Islet of Langerhans (tissue), 1 donor: Measurements from ENCODE around the gene AMZ2.

Experiments
- FAIRE-seq: peaks from one replicate; lab custom pipeline; 2011; peaks lifted over from hg19 to GRCh38; lab: Jason Lieb, UNC

Gene AMZ2

DNA sequence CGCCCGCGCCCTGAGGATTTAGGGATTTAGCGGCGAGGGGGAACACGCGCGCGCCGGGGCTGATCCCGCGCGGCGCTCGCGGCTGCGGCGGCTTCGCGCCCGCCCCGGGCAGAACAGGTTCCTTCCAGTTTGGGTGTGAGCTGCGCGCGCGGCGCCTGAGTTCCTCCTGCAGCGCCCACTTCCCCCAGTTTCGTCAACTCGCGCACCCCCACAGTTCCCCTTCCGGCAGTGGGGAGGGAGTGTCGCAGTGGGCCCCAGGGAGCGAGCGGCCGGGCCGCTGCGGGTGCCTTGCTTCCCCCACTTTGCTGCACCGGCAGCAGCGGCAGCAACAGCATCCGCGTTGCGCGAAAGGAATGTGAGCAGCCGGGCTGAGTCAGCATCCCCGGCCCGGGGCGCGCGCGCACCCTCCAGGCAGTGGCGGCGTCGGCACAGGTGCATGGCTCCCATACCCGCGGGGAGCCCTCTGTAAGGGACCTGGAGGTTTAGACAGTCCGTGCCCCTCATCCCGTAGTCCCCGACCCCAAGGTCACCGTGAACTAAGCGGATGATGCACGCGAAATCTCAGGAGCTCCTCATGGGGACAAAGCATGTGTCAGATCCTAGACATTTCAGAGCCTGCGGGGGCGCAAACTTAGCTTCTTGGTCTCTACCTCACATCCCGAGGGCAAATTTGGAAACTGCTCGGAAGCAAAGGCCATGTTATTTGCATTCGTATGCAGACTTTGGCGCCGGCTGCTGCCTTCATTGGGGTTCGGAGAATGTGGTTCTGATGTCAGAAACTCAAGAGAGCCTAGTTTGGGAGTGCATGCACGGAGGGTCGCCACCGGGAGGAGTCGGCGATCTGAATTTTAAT lies 44.2 kb downstream of the AMZ2 start:
- no peak for FAIRE-seq

DNA sequence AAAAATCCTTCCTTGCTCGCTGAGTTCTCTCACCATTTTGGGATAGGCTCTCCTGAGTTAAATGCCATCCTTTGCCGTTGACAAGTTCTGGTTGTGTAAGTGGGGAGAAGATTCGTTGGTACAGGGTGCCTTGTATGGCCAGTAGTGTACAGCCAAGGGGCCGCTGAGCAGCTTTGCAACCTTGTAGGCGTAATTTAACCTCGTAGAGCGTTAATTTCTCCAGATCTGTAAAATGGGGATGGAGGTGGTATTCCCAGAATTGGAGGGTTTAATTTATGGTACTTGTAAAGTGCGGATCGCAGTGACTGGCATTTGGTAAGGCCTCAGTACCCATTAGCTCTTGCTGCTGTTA lies 44.8 kb downstream of the AMZ2 start:
- no peak for FAIRE-seq

DNA sequence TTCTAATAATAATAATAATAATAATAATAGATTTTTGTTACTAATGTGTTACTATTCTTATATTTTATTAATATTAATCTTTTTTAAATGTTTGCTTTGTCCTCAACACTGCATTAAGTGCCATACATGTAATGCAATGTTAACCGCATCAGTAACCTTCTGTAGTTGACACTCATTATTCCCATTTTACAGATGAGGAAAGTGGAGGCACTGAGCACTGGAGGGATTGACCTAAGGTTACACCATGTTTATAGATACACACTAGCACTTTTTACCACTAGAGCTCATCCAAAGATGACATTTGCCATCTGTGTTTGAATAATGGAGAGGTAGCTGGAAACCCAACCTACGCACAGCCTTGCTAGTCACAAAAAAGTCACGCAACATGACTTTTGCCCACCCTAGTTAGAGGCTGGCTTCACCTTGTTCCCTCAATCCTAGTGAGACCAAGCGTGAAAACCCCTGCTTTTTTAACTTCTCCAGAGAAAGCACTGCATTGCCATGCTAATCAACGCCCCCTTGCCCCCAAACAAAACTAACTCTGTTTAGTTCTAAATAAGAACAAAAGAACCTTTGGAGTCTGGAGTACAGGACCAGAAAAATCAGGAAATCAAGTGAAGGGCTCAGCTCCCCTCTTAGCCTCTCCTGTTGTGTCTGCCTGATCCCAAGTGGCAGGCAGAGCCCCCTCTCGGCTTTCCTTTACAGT lies 45.8 kb downstream of the AMZ2 start:
- FAIRE-seq, result no peak

DNA sequence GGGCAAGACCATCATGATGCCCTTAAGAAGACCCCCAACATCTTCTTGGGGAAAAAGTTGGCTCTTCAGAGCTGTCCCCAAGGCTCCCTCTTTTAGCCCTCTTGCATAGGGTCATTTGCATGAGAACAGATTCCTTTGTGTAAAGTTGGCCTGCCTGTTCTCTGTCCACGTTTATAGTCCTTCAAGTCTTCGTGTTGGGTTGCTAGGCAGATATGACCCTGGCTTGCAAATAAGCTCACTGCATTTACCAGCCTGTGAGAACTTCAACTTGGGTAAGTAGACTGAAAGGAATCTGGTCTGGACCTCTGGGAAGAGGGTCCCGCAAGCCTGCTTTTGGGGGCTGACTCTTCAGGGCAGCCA lies 46.3 kb downstream of the AMZ2 start:
- FAIRE-seq, result no peak

DNA sequence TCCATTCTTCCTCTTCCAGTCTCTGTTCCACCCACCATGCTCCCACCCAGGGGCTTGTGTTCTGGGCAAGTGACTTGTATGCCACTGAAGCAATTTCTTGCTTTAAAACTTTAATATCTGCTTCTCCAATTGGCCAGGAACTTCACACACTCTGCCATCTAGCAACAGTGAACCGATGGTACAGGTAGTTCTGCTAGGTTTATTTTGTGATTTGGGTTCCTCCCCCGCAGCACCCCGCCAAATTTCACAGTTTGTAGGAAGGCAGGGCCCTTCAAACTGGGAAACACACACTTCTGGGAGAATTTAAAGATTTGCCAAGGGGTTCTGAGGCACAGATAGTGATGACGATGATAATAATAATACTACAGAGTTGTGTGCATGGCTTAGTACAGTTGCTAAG lies 46.8 kb downstream of the AMZ2 start:
- FAIRE-seq, result no peak

DNA sequence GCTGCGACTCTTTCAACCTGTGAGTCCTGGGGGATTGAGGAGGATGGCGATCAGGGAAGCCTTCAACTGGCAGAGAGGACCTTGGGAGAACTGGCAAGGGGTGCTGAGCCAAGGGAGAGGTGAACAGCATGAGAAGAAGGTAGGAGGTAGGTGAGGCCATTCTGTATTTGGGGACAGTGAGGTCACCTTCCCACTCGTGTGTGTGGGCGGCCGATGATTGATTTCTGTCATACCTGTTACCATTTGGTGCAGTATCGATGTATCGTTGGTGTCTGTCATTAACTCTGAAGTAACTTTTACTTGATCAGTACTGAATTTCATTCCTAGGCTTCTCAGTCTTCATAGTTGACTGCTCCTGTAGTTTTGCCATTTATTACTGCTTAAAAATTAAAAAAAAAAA lies 47.2 kb downstream of the AMZ2 start:
- FAIRE-seq, result no peak

DNA sequence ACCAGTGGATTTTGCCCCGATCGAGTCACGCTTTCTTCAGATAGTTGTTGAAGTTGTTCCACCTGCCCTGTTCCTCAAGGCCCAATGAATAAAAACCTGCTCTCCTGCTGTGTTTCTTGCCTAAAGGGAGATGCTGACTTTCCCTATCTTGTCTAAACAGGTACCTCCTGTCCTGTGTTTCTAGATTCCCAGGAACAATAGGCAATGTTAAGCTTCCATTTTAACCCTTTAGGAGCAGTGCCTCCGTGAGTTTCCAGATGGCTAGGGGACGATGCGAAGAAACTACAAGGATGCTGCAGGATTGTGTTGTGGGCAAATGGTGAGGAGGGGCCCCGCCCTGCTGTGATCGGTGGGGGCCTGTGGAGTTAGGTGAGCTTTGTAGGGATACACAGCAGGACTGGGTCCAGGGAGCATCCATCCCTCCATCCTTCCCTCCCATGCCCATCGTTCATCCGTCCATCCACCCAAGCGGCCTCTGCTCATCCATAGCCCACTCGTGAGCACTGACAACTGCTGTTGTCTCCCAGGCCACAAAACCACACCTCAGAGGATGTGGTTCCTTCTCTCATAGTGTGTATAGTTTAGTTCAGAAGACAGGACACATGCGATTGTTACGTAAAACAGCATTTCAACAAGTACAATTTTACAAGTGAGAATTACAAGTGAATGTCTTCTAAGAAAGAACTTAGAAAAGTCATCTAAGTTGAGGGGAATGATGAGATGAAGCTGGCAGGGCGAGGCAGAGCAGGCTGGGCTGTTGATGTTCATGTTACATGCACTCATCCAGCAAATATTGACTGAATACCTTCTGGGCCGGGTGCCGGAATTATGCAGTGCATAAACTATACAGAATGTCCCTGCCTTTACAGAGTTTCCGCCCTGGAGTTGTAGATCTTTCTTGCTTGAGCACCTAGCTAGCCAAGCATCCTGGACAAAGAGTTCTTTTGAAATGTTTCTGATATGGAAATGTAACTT lies 48.7 kb downstream of the AMZ2 start:
- FAIRE-seq, result no peak

DNA sequence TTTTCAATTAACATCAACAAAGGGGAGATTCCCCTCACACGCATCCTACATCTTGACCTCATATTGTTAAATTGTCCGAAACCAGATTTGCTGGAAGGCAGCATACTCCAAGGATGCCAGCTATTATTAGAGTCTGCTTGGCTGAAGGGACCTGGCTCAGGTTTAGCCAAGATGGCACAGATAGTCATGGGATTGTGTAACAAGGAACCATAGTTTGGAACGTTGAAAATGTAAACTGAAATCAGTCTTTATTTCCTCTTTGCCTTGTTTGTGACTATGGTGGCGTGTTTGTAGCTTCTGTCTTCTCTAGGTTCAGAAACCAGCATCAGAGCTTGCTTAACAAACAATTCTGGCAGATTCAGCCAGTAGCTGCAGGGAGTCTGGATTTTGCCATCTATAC lies 49.4 kb downstream of the AMZ2 start:
- no peak for FAIRE-seq

DNA sequence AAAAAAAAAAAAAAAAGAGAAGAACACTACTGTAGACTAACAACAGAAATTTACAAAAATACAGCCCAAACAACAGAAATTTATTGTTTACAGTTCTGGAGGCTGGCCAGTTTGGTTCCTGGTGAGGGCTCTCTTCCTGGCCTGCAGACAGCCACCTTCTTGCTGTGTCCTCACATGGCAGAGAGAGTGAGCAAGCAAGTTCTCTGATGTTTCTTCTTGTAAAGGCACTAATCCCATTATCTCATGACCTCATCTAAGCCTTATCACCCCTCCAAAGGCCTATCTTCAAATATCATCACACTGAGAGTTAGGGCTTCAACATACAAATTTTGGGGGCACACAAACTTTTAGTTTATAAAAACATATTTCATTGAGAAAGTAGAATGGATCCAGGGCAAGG lies 50.8 kb downstream of the AMZ2 start:
- no peak for FAIRE-seq

DNA sequence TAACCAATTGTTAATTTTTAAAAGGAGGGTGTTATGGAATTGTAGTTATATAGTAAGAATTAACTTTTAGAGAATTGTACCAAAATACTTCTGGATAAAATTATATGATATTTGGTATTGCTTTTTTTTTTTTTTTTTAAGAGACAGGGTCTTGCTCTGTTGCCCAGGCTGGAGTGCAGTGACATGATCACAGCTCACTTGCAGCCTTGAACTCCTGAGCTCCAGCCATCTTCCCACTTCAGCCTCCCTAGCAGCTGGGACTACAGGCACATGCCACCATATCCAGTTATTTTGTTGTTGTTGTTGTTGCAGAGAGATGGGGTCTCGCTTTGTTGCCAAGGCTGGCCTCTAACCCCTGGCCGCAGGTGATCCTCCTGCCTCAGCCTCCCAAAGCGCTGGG lies 52.0 kb downstream of the AMZ2 start:
- FAIRE-seq, result no peak

DNA sequence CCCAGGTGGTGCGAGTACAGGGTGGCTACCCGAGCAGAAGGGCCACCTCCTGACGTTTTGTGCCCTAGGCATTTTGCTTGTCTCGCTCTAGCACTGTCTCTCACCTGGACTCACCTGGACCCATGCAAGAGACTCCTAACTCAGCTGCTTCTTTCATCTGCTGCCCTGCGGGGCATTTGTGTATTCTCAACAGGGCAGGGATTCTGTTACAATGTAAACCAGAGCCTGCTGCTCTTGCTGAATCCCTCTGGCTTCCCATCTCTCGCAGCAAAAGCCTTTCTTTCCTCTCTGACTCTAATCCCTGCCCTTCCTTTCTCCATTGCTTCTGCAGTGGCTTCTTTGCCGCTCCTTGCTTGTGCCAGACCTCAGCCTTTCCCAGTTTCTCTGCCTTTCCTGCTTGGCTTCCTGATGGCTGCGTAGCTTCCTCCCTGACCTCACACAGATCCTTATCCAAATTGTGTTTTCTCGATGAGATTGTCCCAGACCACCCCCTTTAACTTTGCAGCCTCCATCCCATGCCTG lies 53.7 kb downstream of the AMZ2 start:
- no peak for FAIRE-seq

DNA sequence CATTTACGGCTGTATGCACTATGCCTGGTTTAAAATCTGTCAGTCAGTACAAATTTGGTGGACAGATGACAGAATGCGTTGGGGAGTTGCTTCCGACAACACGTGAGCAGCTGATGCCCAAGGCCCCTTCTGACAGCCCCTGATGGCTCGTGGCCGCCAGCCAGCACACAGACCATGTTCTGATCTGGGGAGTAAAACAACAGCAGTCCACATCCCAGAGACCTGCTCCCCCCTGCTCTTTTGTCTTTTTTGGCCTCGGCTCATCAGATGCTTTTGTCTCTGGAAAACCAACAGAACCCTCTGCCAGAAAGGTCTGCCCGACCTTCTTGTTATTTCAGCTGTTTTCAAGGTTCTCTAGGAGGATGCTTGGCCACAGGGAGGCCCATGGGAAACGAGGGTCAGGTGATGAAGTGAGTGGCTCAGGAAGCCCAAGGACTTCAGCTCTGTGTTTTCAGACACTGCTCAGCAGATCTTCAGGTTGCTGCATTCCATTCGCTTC lies 54.3 kb downstream of the AMZ2 start:
- FAIRE-seq, result no peak

DNA sequence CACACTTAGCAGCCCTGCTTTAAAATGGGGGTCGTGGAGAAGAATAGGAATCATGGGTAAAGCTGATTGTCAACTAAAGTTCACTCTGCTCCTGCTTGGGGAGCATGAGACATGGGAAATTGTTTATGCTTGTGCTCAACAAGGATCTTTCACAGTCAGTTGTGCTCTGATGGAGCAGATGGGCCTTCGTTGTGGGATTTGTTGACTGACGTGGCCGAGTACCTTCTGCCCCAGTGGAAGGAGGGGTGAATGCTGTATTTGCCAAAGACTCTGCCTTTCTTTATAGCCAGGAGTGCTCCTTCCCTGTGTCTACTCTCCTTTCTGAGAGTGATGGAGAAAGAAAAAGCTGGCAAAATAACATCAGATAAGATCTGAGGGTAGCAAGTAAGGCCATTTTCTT lies 54.8 kb downstream of the AMZ2 start:
- FAIRE-seq, result no peak

DNA sequence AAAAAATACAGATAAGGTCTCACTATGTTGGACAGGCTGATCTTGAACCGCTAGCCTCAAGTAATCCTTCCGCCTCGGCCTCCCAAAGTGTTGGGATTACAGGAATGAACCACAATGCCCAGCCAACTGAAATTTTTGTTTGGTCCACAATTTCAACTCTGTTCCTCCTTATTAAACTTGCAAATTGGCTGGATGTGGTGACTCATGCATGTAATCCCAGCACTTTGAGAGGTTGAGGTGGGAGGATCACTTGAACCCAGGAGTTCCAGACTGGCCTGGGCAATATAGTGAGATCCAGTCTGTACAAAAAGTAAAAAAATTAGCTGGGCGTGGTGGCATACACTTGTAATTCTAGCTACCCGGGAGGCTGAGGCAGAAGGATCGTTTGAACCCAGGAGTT lies 56.9 kb downstream of the AMZ2 start:
- FAIRE-seq, result no peak

DNA sequence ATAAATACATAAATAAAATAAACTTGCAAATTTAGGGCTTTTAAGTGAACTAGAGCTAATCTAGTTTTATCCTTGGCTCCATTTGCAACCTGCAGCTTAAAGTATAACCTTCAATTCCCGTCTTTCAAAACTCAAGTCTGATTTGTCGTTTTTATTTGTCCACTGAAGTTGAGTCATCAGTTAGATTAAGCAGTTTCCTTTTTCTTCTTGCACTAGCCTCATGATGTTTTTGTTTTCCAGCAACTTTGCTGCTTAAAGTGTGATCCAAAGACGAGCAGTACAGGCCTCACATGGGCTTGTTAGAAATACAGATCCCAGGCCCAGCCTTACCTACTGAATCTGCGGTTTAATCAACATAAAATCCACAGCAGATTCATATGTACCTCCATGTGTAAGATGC lies 57.3 kb downstream of the AMZ2 start:
- no peak for FAIRE-seq
